ENCODE results near the gene ACSBG1.
A peak's percentile ranks its signal among the peaks of the same experiment; 100 is the strongest.

Gene ACSBG1

GRCh38 chr15:78140292-78140691 lies 94.1 kb downstream of the ACSBG1 start:
- H3K4me3 ChIP-seq (ENCODE audit: control insufficient read depth, low read depth, low read length) = no peak overlapping the region
- DNase-seq (ENCODE audit: low read depth) = no peak
- no peak for TF ChIP-seq CTCF (IDR thresholded peaks at IDR 0.05; ENCODE audit: control insufficient read depth, insufficient read depth, low read depth, low read length, missing control alignments)

GRCh38 chr15:78139578-78139977 lies 94.8 kb downstream of the ACSBG1 start:
- no peak overlapping the region for H3K4me3 ChIP-seq (ENCODE audit: control insufficient read depth, low read depth, low read length)
- DNase-seq (ENCODE audit: low read depth) = no peak
- TF ChIP-seq CTCF (IDR thresholded peaks at IDR 0.05; ENCODE audit: control insufficient read depth, insufficient read depth, low read depth, low read length, missing control alignments) = no peak

GRCh38 chr15:78133801-78134200 lies 100.6 kb downstream of the ACSBG1 start:
- no peak for TF ChIP-seq CTCF (IDR thresholded peaks at IDR 0.05; ENCODE audit: control insufficient read depth, insufficient read depth, low read depth, low read length, missing control alignments)
- DNase-seq (ENCODE audit: low read depth) = no peak

GRCh38 chr15:78131295-78132061 lies 102.9 kb downstream of the ACSBG1 start, which contains the start of gene CIB2:
Gene CIB2, minus strand, starts transcription at chr15:78131445. Its CDS starts 230 bp downstream, at chr15:78131215.
- peak; percentile 34 for TF ChIP-seq CTCF (IDR thresholded peaks at IDR 0.05; ENCODE audit: control insufficient read depth, insufficient read depth, low read depth, low read length, missing control alignments)
- no peak for DNase-seq (ENCODE audit: low read depth)
- H3K4me3 ChIP-seq (ENCODE audit: control insufficient read depth, low read depth, low read length) = peak within 1 kb of the TSS; percentile 71

More at GRCh38 chr15:78133801-78134200, 100.6 kb downstream of the ACSBG1 start:
- H3K4me3 ChIP-seq (ENCODE audit: control insufficient read depth, low read depth, low read length) = no peak overlapping the region

GRCh38 chr15:78130466-78131294 lies 103.7 kb downstream of the ACSBG1 start:
- TF ChIP-seq CTCF (IDR thresholded peaks at IDR 0.05; ENCODE audit: control insufficient read depth, insufficient read depth, low read depth, low read length, missing control alignments) = no peak
- peak overlapping the region; percentile 71 for H3K4me3 ChIP-seq (ENCODE audit: control insufficient read depth, low read depth, low read length)
- DNase-seq (ENCODE audit: low read depth) = no peak

- no peak for TF ChIP-seq CTCF (IDR thresholded peaks at IDR 0.05; ENCODE audit: control insufficient read depth, insufficient read depth, low read depth, low read length, missing control alignments)
- DNase-seq (ENCODE audit: low read depth) = no peak
- no peak overlapping the region for H3K4me3 ChIP-seq (ENCODE audit: control insufficient read depth, low read depth, low read length)
Observed at GRCh38 chr15:78129751-78130287, 104.5 kb downstream of the ACSBG1 start.

Data from AG09309 (cell line).